ENCODE results near the gene C3orf22.

C3orf22 gene

DNA sequence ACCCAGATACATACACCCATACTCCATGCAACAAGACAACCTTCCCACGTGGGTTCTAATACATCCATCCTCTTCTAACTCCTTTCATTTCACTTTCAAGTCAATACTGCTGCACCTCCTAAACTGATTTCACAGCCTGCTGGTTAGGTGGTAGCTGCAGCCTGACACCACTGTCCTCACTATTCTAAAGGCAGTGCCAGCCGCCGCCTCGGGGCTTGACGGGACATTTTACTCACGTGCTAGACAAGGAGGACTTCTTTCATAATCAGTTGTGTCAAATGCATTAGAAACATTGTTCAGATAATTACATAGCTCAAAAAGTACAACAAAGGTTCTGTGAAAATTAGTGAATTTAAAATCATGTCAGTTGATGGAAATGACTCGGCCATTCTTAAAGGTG is 47.4 kb downstream of the C3orf22 start:
- DNase-seq = no peak

DNA sequence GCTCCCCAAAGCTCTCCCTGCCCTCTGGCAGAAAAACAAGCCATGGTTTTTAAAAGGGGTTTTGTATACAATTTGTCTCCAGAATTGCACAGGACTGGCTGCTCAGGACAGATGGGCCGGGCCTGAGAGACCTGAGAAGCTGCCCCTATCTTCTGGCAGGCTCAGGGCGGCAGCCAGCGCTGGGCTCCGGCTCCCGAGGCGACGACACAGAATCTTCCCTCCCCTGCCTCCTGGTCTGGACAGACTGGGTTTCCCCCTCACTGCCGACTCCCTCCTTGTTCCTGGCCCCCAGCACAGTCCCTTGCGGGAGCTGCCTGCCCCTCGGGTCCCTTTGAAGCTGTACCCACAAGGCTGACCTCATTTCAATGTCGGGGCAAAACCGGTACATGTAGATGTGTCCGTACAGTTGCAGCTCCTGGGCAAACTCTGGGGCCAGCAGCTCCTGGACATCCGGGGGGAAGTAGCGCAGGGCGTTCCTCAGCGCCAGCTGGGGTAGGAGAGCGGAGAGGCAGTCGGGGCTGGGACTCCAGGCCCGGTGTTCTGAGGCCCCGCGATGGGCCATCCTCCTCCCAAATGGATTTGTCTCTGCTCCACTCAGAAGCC is 48.3 kb downstream of the C3orf22 start:
- no peak for DNase-seq

DNA sequence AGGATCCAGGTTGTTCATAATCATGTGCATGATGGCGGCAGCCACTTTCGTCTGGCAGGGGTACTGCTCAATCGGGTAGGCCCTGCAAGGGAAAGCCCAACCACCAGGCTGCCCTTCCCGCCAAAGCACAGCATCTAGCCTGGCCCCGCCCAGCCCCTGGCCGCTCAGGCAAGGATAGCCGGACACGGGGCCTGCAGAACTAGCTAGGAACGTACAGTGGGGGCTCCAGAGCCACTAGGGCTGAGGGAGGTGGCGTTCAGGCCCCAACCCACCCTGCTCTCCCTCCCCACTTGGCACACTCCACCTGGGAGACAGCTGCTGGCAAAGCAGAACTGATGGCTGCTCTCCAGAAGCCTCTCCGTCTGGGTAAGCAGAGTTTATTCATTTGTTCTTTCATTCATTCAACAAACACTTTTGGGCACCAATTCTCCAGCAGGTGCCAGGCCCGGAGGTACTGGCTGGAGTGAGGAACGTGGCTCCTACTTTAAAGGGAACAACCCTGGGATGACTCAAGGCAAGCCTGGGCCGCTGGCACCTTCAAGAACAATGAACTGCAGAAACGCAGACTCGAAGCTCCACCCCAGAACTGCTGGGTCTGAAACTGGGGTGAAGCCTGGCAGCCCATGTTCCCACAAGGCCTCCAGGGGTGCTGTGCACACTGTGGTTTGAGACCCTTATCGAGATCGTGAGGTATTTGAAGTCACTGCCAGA is 49.0 kb downstream of the C3orf22 start:
- no peak for DNase-seq

DNA sequence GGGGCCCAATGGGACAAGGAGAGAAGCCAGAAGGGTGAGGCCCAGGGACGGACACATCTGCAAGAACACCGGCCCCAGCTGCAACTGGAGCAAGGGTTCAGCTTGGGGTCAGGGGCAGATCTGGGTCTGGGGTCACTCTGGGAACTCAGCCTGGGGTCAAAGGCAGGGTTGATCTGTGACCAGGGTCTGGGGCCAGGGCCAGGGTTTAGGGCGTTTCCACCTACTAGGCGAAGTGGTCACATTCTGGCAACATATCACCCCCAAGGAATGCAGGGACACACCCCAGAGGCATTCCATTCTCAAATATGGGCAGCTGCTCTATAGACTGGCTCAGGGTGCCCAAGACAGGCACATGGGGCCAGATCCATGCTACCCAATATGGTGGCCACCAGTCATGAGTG is 50.2 kb downstream of the C3orf22 start:
- DNase-seq = no peak

DNA sequence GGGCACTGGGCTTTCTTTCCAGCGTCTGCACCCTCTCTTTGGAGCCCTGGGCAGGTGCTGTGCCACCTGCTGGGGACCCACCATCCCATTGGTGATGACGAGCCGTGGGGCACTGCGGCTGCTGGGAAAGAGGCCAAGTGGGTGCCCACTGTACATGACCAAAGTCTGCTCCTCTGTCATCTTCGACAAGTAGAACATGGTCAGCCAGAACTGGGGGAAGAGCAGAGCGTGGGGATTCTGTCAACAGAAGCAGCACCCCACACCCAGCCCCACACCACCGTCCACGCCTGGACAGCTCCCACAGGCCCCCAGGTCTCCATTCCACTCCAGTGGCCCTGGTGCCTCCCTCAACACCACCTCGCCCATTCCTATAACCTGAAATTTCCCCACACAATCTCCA is 50.8 kb downstream of the C3orf22 start:
- no peak for DNase-seq

DNA sequence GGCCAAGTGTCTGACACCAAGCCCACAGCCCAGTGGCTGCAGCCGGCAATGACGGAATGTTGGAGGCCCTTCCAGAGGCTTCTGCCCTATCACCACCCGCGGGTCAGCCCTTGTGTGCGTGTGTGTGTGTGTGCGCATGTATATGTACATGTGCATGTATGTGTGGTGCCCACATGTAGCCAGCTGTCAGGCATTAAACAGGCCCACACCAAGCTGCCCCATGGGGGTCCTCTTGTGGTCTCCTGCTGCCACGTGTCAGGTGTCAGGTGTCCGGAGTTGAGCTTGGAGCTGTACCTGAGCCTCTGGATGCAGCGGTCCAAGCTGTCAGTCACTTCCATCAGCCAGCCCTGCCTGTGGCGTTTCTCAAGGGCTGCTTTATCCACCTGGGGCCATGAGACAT is 55.0 kb downstream of the C3orf22 start:
- no peak for DNase-seq

DNA sequence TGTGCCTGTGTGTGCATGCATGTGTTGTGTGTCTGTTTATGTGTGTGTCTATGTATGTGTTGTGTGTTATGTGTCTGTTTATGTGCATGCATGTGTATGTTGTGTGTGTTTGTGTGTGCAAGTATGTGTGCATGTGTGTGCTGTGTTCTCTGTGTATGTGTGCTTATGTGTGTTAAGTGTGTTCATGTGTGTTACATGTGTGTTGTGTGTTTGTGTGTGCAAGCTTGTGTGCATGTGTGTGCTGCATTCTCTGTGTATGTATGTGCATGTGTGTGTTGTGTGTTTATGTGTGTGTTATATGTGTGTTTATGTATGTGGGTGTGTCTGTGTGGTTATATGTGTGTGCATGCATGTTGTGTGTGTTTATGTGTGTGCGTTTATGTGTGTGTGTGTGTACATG is 56.1 kb downstream of the C3orf22 start:
- DNase-seq = no peak

DNA sequence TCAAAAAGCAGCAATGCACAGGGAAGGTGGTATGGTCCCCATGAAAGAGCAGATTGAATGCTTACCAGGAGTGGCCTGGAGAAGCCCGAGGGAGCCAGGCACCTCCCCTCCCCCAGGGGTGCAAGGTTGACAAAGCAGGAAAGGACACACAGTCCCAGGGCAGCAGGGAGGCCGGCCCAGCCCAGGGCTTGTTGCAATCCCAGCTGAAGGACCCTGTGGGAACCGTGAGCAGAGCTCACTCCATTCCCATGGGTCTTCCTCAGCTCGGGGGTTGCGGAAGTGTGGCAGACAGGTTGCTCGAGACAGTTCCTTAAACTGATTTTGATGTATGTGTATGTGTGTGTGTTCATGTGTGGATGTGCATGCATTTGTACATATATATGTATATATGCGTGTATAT is 57.0 kb downstream of the C3orf22 start:
- no peak for DNase-seq

DNA sequence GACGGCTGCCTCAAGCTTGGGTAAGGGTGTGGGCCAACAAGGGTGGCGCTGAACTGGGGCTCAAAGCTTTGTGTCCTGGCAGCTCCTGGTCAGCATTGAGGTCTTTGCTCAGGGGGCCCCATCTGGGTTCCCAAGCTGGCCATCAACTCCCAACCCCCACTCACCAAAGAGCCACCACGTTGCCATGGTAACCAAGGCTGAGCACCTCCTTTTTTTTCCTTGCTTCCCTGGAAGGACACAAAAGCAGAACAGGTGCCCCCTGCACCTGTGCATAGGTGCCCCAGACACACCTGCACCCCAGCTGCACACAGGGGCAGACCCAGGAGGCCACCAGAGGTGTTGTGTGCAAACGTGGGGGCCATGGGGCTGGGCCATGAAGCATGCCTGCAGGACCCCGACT is 57.7 kb downstream of the C3orf22 start:
- DNase-seq = no peak

DNA sequence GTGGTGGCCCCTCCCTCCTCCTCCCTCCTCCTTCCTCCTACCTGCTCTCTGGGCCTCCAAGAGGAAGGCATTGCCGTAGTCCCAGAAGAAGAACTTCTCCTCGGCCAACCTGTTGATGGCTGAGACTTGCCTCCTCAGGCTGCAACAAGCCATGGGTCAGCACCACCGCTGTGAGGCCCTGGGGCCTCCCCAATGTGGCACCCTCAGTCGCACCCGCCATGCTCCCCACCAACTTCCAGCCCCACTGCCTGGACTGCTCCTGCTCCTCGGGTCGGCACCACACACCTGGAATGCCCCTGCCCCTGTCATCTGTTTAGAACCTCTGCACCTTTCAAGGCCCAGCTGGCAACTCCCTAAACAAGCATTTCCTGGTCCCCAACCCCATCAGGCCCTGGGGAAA is 58.7 kb downstream of the C3orf22 start:
- no peak for DNase-seq
